Loucy (cell line): ENCODE measurements around the gene BCL2L15.

Experiments
- EZH2phosphoT487 ChIP-seq: fragments of 200-600 bp; IDR thresholded peaks from 2 replicates; pipeline ENCODE4 v1.6.1; 2018; ENCODE audit warnings: antibody characterized with exemption, mild to moderate bottlenecking, moderate library complexity, borderline replicate concordance
- TF ChIP-seq, protein P1 (sequence below): fragments of 200-600 bp; sonication (generic); conservative IDR thresholded peaks from 2 replicates; pipeline ENCODE4 v1.5.1; 2014; ENCODE audit warnings: mild to moderate bottlenecking, antibody characterized with exemption, low read length

DNA sequence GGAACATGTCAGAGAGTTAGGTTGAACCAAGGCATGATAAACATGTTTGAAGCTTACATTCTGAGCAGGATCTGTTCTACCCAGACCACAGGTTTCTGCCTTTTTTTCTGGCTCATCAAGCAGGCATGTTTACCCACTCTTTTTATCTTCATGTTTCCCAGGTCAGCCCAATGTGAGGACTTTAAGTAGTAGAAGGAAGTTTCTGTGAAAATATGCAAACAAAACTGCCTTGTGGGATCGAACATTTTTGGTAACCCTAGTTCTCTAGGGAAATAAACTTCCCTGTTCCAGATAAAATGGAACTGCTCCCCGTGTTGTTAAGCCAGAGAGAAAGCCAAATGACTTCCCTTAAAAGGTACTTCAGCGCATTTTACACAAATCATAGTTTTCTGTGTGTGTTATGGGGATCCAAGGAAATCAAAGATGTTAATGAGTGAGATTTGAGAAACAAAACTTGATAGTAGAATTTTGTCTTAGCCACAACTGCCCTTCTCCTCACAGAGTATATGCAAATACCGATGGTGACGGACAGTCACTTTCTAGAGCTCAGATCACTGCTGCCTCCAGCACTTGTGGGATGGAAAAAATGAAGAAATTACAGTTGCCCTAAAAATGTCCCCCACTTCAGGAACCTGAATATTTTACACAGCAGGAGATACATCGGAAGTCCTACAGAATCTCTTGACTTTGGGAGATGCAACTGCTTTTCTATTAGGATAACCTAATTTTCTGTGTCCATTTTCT, 41.0 kb upstream of the BCL2L15 start:
- TF ChIP-seq, protein P1, sequence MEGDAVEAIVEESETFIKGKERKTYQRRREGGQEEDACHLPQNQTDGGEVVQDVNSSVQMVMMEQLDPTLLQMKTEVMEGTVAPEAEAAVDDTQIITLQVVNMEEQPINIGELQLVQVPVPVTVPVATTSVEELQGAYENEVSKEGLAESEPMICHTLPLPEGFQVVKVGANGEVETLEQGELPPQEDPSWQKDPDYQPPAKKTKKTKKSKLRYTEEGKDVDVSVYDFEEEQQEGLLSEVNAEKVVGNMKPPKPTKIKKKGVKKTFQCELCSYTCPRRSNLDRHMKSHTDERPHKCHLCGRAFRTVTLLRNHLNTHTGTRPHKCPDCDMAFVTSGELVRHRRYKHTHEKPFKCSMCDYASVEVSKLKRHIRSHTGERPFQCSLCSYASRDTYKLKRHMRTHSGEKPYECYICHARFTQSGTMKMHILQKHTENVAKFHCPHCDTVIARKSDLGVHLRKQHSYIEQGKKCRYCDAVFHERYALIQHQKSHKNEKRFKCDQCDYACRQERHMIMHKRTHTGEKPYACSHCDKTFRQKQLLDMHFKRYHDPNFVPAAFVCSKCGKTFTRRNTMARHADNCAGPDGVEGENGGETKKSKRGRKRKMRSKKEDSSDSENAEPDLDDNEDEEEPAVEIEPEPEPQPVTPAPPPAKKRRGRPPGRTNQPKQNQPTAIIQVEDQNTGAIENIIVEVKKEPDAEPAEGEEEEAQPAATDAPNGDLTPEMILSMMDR, result no peak
- TF ChIP-seq EZH2phosphoT487, result no peak
